CD4-positive, alpha-beta T cell treated with Interleukin-15 for 1 hour (primary cell): Measurements from ENCODE around the gene IL15.
"Not testable (repeated sequence)": the region's sequence is repeated elsewhere in the genome, so short reads cannot be mapped to it uniquely, and the experiment has no call there.

Experiments used
- DNase-seq: peaks from one replicate; pipeline ENCODE4 v3.0.0-alpha.2; 2020

IL15 gene

GRCh38 chr4:141705048-141705746, 68.8 kb downstream of the IL15 start:
- no peak for DNase-seq

GRCh38 chr4:141705747-141706377, 69.5 kb downstream of the IL15 start:
- no peak for DNase-seq

- no peak for DNase-seq
Measured at GRCh38 chr4:141706445-141706844, 70.1 kb downstream of the IL15 start.

- DNase-seq = no peak
Measured at GRCh38 chr4:141711211-141711610, 74.8 kb downstream of the IL15 start.

GRCh38 chr4:141713185-141713584, 76.8 kb downstream of the IL15 start:
- no peak for DNase-seq

- DNase-seq = no peak
Measured at GRCh38 chr4:141713771-141714445, 77.5 kb downstream of the IL15 start.

- DNase-seq = no peak
Measured at GRCh38 chr4:141719585-141719984, 83.2 kb downstream of the IL15 start.

- DNase-seq = no peak
Measured at GRCh38 chr4:141721174-141721573, 84.8 kb downstream of the IL15 start.

- DNase-seq = no peak
Measured at GRCh38 chr4:141724646-141725045, 88.3 kb downstream of the IL15 start.

GRCh38 chr4:141727420-141727819, 91.0 kb downstream of the IL15 start:
- DNase-seq = no peak

- no peak for DNase-seq
Measured at GRCh38 chr4:141730805-141731204, 94.4 kb downstream of the IL15 start.

- no peak for DNase-seq
Measured at GRCh38 chr4:141731481-141731880, 95.1 kb downstream of the IL15 start.

- DNase-seq = no peak
Measured at GRCh38 chr4:141739636-141740035, 103.3 kb downstream of the IL15 start.

GRCh38 chr4:141746026-141746425, 109.6 kb downstream of the IL15 start:
- no peak for DNase-seq

GRCh38 chr4:141751806-141752205, 115.4 kb downstream of the IL15 start:
- not testable (repeated sequence) for DNase-seq

GRCh38 chr4:141757287-141757686, 120.9 kb downstream of the IL15 start:
- no peak for DNase-seq

GRCh38 chr4:141759796-141760425, 123.5 kb downstream of the IL15 start:
- no peak for DNase-seq

GRCh38 chr4:141761926-141762325, 125.5 kb downstream of the IL15 start:
- DNase-seq = no peak

- no peak for DNase-seq
Measured at GRCh38 chr4:141763374-141763773, 127.0 kb downstream of the IL15 start.

- DNase-seq = no peak
Measured at GRCh38 chr4:141768954-141769353, 132.6 kb downstream of the IL15 start.

GRCh38 chr4:141771889-141772830, 135.8 kb downstream of the IL15 start:
- DNase-seq = no peak

GRCh38 chr4:141772838-141773237, 136.5 kb downstream of the IL15 start:
- no peak for DNase-seq

- DNase-seq = no peak
Measured at GRCh38 chr4:141782205-141782604, 145.8 kb downstream of the IL15 start.
